Fibroblast of villous mesenchyme (primary cell): ENCODE results near the gene SCYGR3. TPM values are rescaled to one million over a fixed set of nuclear protein-coding genes. Genes with fewer than 3 reads are reported as not detected.

Experiments
- DNase-seq: peaks from one replicate; pipeline ENCODE4 v3.0.0-alpha.2; 2010; ENCODE audit warnings: low read depth
- H3K4me3 ChIP-seq: 2 replicates; pipeline ENCODE4 v1.5.1; 2011; ENCODE audit warnings: low read depth, mild to moderate bottlenecking, low read length
- CTCF ChIP-seq: IDR thresholded peaks from 2 replicates; pipeline ENCODE4 v1.5.1; 2012; ENCODE audit warnings: low read depth, mild to moderate bottlenecking, low read length; ENCODE audit not compliant: insufficient read depth
- total RNA-seq: library from RNA; depleted of rRNA; stranded (reverse); fragments of >200 nt; gene quantifications from 2 replicates; pipeline ENCODE4 v1.2.3, GENCODE V29; 2012

The SCYGR3 gene
- total RNA-seq, 1 donor = not detected

DNA sequence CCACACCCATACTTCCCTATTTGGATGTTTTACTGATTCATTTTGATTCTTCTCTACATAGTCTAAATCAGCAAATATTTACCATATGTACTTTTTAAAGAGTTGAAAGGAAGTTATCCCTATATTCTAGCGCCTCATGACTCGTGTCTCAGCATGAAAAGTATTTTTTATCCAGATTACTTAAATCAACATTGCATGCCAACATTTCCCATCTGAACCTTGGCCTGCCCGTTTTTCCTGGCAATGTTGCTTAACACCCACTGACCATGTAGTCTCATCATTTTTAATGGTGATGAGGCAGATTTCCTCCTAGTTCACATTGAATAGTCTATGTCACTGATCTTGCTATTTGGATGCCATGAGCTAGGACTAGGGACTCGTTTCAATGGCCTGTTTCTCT is 38.8 kb upstream of the SCYGR3 start:
- DNase-seq = peak; percentile 61
- no peak overlapping the region for H3K4me3 ChIP-seq
- no peak for TF ChIP-seq CTCF

- no peak overlapping the region for H3K4me3 ChIP-seq
- no peak for DNase-seq
- no peak for TF ChIP-seq CTCF
Observed at GRCh38 chr2:227643990-227644551, 29.4 kb upstream of the SCYGR3 start.

- DNase-seq = peak; percentile 96
- no peak for TF ChIP-seq CTCF
- no peak overlapping the region for H3K4me3 ChIP-seq
Observed at GRCh38 chr2:227642656-227643055, 28.0 kb upstream of the SCYGR3 start.

DNA sequence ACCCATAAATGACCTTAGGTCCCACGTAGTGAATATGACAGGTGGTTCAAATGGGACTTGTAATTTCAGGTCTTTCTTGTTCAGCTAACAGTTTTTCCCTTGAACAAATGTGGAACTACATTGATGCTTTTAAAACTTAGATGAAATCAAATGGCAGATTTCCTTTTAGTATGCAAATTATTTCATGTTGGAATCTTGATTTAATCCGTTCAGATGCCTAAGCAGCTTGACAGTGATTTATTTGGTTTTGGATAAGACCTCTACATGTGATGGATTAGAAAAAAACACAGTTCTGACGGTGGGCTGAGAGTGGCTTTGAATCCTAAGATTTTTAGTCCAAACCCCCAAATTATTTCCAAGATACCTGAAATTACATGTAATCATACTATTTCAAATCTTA is 19.6 kb upstream of the SCYGR3 start:
- TF ChIP-seq CTCF = no peak
- no peak for DNase-seq
- no peak overlapping the region for H3K4me3 ChIP-seq

DNA sequence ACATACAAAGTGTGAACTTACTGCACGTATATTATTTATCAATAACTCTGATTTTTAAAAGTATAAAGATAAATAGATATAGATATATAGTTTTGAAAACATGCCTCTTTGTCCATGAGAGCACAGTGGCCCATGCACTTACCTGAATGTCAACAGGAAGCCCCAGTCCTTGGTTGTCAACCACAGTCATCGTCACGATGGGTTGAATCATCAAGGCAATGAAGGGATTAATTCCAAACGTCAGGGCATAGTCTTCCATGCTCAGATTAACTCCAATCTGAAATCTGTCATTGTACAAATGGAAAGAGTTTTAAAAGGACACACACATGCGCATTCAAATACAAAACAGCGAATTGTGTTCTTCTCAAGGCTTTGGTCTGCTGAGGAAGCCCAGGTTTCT is 18.2 kb upstream of the SCYGR3 start:
- no peak for TF ChIP-seq CTCF
- DNase-seq = no peak
- H3K4me3 ChIP-seq = no peak overlapping the region

- no peak for DNase-seq
- H3K4me3 ChIP-seq = no peak overlapping the region
- TF ChIP-seq CTCF = no peak
Observed at GRCh38 chr2:227630322-227630721, 15.7 kb upstream of the SCYGR3 start.

DNA sequence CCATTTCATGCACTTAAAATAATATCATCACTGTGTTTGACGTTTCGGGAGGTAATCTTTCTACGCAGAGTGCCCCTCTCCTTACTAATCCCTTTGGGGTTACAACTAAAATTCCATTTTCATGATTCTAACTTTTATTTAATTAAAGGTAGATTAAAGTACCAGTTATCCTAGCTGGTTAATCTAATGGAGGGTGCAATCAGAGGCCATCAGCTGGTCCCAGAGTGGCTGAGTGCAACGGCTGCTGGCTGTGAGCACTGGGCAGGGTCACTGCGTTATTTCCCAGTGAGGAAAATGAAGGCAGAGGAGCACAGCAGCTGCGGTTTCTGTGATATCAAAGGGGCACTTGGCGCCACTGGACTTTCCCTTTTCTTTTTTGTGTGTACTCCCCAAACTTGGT is 14.8 kb upstream of the SCYGR3 start:
- H3K4me3 ChIP-seq = no peak overlapping the region
- TF ChIP-seq CTCF = no peak
- no peak for DNase-seq
